ENCODE data around the gene HS3ST3A1.

The HS3ST3A1 gene

DNA sequence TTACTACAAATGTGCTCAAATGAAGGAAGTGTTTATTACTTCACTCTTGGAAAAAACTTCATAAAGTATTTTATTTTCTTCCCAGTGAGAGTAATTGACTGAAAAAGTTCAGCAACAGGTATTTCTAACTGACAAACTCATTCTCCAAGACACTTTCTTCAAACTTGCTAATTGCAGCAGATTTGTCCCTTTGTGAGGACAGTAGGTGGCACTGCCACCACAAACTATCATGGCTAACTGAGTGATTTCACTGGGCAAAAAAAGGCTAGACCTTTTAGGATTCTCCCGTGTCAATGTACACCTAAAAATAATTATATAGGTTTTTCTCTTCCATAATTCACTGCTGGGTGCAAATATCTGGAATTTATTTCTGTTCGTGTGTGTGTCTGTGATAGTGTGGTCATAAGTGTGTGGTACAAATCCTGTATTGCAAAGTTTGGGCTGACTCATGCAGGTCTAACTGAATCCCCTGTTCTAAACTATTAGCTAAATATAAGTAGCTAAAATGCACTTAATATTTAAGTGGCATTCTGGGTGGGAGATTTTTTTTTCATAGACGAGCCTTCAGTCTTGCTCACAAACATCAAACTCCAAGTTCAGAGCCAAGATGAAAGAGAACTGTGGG lies 3.9 kb downstream of the HS3ST3A1 start:
- peak; percentile 30 for DNase-seq

DNA sequence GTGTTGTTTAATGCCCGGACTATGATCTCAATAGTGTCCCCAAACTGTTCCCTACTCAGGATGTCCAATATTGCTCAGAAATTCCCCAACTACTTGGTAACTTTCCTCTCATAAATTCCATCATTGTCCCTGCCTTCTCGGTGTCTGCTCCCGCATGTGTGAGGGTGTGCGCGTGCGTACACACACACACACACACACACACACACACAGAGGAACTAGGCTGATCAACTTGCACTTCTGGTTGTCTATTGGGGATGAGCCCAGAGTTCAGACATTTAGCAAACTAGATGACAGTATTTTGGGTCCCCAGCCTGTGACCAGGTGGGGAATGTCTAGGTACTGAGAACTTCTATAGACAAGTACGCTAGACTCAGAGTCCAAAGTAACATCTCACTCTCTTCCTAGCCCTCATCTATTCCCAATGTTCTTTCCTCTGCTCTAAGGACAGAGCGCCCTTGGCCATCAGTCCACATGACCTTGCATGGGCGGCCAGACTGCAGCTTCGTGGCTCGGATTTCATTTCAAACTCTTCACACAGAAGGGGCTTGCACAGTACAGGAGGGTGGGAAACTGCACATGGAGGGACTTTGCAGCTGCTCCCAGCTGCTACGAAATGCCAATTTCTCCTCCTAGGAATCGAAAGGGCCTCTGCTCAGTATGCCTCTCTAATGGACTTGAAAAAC lies 5.3 kb downstream of the HS3ST3A1 start:
- DNase-seq: no peak

DNA sequence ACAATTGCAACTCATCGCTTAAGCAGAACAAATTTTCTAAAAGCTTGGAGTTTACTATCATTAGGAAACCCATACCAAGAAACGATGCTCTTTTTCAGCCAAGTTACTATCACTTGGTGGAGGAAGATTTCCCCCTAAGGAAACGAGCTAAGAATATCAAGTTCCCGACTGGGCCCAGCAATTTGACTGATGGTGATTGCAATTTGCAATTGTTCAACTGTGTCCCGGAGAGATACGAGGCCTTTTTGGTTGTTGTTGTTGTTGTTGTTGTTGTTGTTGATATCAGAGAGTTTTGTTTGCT lies 6.2 kb downstream of the HS3ST3A1 start:
- DNase-seq: no peak

DNA sequence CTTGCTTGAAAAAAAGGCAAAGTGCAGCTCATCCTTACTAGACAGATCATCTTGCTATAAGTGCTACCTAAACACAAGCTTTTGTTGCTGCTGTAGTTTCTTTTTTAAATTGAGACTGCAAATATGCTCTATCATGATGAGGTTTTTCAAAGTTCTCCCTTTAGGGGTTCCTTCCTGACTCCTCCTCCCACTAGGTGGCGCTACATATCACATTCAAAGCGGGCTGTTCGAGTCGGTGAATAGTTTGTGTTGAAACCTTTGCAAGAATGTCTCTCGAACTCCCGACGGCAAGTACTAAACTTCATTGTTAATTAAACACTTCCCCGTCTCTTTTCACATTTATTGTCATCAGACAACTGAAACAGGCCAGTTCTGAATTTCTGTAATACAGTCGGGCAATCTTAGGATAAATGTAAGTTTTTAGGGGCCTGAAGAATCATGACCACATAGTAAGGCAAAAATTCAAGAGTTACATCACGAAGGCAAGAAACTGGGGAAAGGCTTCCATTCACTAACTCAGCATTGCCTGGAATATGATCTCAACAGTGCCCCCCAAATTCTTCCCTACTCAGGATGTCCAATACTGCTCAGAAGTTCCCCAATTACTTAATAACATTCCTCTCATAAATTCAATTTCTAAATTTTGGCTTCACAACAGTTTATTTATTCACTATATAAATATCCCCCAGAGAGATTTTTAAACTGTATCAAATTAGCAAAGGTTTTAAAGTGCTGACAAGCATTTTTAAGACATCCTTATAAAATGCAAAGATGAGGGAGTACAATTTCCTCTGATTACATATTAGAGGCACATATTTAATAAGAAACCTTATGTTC lies 6.7 kb downstream of the HS3ST3A1 start:
- peak; percentile 63 for DNase-seq

DNA sequence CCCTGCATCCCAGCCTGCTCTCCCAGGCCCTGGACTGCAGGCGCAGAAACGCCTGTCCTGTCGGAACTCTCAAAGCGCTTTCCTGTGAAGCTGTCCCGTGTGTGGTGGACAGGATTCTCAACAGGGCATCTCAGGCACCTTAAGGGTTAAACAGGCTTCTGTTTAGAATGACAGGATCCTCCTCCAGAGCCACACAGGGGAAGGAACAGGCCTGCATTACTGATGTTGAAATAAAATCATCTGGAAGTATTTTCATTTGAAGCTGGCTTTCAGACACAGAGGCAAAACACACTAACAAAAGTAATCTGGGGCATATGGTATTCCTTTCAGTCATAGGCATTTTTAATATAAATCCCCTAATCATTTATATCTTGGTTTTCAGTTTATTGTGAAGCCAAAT lies 7.4 kb downstream of the HS3ST3A1 start:
- DNase-seq: no peak

DNA sequence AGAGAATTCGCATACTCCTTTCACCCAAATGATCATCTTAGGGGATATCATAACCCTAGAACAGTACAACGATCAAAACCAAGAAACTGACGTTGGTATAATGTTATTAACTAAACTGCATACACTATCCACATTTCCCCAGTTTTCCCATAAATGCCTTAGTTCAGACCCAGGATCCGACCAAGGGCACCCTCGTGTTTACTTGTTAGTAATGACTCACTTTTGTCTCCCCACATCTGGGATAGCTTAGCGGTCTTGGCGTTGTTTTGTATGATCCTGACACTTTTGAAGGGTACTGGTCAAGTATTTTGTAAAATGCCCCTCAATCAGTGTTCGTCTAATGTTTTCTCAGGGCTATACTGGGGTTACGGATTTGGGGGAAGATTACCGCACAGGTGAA lies 8.0 kb downstream of the HS3ST3A1 start:
- no peak for DNase-seq

DNA sequence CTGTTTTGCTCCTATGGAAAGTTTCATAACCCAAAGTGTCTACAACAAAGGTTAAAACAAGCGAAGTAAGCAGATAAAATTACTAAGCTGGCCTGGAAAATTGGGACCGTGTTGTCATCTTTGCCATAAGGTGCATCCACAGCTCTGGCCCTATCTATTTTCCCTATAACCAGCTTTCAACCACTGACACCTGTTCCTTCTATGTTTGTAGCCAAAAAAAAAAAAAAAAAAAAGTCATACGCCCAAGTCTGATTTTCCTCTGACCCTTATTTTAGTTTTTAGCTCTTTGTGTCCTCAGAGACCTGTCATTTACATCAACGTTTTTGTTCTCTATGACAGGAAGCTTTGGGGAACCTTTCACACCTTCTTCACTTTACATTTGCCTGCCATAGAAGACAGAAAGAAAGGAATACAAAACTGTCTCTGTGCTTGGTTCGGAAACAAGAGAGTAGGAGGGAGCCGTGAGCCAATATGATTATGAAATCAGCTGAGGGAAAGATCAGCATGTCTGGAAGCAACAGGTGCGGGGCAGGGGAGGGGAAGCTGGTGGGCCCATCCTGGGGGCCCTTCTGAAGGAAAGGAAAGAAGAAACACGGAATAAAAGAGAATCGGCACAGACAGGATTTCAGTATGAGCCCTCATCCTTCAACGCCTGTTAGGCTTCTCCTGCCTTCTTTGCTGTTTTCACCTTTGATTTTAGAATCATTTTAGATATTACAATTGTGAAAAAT lies 8.5 kb downstream of the HS3ST3A1 start:
- no peak for DNase-seq

DNA sequence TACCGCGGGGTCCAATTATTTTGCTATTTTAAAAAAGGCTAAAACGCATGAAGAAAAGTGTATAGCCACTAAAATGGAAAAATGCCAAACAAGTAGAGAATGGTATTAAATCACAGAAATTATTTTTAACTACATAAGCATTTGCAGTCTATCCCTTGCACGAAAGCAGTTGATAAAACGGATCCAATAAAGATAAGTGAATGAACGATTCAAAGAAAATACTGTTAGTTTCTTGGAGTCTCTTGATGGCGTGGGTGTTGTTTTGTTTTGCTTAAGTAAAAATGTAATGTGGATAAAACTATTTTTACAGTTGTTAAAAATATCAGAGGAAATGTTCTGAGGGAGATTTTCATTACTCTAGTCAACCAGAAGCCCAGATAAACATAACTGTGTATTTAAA lies 9.3 kb downstream of the HS3ST3A1 start:
- DNase-seq: no peak

DNA sequence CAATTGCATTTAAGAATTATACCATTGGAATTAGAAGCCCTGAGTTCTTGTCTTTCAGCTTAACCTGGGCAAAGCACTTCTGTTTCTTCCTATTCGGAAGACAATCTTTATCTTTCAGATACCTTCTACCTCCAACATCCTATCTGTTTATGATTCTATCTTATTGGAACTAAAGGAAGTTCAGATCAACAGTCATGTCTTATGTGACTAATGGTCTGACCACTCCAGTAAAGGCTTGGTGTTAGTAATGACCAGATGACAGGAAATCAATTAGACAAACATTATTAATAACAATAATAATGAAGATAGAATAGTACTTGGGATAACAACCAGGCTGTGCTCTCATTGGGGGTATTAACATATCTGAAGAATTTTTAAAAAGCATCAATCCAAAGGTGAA lies 11.3 kb downstream of the HS3ST3A1 start:
- DNase-seq: no peak

DNA sequence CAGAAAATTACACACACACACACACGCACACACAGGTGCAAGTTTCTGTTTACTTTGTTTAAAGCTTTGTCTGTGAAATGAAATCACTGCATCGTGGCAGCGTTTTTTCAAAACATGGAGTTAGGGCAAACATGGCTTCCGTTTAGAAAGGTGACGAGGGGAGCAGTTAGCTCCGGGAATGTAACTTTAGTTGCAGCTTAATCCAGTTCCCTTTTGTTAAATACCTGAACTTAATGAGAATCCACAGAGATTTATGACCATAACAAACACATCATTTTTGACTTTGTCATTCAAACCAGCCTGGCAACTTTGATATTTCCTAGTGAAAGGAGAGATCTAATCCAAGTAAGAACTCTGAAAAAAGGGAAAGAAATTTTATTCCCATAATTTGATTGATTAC lies 12.1 kb downstream of the HS3ST3A1 start:
- DNase-seq: no peak

DNA sequence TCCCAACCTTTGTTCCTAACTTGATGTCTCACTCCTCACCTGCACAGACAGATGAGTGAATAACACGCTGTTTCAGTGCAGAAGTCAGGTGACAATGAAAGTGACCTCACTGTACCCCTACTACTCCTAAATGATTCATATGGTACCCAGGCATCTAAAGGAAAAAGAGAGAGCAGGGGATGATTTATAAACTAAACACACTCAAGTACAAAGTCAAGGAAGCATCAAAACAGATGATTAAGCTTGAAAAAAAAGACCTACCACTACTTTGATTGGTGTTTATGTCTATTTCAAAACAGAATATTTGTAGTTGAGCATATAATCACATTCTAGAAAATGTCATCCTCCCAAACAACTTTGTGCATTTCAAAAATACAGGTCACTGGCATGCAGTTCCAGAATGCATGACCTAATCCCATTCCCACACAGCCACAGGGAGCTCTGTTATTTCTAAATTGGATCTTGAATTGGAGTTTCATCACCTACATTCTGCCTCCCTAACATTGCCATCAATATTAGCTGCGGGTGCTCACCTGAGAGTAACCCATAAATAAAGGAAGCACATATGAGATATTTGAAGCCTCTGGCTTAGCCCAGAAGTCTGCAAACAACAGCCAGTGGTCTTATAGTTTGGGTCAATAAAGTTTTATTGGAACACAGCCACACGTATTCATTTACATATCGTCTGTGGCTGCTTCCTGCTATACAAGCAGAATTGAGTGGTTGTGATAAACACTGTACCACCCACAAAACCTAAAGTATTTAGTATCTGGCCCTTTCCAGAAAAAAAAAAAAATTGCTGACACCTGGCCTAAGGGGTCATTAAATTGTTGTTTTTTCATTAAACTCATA lies 14.0 kb downstream of the HS3ST3A1 start:
- no peak for DNase-seq

DNA sequence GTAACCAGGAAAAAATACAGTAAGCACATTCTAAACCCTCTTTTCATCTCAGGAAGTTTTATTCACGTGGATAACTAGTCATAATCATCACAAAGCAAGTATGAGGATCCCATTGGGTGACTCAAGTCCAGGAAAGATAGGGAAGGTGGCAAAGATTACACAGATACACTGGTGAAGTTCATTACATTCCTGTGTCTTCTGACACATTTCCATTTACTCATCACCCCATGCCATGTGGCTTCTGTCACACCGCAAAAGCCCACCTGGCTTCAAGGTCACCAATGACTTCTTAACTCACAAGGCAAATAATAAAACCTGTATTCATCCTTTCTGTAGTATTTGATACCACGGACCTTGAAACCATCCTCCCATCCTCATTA lies 17.0 kb downstream of the HS3ST3A1 start:
- no peak for DNase-seq

DNA sequence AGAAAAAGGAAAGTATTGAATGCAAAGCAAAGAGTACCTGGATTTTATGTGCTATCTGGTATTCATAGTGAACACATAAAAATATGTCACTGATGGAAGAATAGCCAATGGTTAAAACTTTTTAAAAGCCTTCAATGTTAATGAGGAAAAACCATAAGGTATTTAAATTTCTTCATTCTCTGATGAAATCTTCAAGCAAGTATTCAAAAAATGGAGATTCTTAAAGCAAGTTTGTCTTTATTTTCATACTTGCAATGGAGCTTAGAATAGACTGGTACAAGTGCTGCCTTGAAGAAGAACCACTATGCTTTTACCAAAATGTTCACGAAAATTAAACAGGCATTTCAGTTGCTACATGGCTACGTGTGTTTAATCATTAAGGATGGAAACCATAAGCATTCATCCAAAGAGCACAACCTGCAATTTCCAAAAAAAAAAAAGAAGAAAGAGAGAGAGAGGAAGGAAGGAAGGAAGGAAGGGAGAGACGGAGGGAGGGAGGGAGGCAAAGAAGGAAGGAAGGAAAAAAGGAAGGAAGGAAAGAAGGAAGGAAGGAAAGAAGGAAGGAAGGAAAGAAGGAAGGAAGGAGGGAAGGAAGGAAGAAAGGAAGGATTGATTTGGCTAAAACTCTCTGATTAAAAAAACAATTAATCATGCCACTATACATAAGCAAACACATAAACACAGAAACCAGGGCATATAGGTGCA lies 17.6 kb downstream of the HS3ST3A1 start:
- no peak for DNase-seq

DNA sequence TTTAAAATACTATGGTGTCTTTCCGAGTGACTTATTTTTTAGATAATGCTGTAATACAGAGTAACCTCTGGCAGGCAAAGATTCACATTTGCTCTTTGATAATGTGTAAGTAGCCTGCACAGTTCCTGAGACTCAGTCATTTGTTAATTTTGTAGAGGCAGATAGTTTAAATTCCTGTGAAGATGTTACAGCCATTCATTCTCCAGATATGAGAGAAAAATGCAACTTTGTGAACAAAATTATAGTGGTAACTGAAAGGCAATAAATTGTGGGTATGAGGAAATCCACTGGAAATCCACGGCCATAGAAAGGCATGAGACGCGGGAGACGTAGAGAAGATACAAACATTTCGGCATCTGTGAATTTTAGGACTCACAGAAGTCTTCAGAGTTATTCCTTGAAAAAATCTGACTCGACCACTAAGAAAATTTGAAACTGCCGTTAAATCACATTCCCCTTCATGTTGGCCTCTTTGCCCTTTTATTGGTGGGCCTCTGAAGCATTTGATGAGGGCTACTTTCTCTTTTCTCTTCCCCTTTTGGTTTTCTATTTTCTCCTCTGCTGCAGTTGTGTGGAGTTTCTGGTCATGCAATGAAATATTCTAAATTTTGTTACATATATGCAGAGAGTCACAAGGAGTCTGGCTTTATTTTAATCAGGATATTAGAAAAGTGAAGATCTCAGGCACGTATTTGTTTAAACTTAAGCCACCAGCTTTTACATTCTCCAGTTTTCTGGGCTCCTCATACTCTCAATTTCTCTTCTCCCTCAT lies 18.8 kb downstream of the HS3ST3A1 start:
- DNase-seq: no peak

DNA sequence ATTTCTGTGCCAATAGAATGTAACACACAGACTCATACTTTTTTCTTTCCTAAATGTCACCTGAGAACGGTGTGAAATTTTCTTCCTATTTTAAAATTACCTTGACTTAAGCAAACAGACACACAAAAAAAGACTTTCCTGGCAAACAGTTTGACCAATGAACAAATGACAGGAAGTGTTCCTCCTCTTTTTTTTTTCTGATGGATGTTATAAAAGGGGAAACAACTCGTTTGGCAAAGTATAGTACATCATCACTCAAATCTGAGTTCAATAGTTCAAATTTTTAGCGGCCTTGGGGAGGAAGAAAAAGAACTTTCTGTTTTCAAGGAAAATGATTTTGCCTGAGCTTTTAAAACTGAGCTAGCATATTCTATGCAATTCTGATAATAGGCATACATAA lies 19.8 kb downstream of the HS3ST3A1 start:
- no peak for DNase-seq

DNA sequence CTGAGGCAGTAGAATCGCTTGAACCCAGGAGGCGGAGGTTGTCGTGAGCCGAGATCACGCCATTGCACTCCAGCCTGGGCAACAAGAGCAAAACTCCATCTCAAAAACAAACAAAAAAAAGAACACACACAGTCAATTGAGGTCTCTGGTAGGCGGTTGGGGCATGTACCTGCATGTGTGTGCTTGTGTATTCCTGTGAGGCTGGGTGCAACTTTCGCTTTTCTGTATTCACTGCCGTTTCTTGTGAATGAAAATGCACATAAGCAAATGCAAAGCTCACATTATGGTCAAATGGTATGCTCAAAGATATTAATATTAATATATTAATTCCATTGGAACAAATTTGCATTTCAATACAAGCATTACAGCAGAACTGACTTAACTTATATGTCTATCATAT lies 20.9 kb downstream of the HS3ST3A1 start:
- DNase-seq: no peak

DNA sequence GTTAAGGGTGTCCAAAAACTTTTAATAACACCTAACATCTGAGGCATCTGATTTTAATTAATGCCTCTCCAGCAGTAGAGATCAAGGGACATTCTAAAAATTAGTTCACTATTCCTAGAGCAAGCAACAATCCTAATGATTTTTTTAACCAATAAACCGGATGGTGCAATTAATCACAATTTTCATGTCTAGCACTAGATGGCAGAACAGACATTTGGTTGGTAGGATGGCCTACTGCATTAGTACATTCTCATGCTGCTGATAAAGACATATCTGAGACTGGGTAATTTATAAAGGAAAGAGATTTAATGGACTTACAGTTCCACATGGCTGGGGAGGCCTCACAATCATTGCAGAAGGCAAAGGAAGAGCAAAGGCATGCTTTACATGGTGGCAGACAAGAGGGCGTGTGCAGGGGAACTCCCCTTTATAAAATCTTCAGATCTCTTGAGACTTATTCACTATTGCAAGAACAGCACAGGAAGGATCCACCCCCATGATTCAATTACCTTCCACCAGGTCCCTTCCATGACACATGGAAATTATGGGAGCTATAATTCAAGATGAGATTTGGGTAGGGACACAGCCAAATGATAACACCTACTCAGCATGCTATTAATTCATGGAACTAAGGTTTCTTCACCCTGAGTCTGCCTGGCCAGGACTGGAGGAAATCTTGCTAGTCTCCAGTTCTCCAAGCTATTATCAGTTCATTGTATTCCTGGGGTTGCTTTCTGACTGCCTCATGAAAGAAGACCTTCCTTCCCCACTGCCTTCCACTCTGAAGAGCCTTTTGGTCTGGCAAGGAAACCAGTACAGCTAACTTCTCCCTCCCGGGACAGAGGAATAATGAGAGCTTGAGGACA lies 24.8 kb downstream of the HS3ST3A1 start:
- no peak for DNase-seq

DNA sequence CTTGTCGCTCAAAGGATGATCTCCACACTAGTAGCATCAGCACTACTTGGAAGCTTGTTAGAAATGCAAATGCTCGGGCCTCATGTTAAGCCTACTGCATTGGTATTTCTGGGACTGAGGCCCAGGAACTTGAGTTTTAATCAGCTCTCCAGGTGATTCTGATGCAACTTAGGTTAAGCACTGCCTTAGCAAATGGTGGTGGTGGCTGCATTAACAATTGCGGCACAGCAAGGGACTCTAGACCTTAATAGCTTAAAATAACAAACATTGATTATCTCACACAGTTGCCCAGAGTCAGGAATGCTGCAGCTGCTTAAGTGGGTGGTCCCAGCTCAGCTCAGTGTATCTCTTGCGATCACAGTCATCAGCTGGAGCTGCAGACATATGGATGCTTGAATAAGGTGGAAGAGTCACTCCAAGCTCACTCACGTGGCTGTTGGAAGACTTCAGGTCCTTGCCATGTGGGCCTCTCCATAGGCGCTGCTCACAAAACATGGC lies 25.8 kb downstream of the HS3ST3A1 start:
- DNase-seq: no peak

DNA sequence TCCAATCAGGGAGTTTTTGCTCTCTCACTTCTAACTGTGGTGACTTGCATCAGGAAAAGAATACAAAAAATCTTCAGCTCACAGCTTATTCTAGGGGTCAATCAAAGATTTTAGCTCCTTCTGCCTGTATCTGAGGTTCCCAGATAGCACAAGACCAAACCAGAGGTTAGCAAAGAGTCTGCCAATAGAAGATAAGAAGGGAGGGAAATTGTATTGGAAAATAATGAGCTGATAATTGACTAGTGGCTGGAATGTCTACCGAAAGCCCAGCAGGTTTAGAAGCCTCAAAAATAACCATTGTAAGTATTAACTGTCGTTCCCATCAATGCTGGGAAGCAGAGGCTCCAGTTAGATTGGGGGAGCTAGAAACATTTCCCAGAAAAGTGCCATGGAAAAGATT lies 26.3 kb downstream of the HS3ST3A1 start:
- DNase-seq: no peak

DNA sequence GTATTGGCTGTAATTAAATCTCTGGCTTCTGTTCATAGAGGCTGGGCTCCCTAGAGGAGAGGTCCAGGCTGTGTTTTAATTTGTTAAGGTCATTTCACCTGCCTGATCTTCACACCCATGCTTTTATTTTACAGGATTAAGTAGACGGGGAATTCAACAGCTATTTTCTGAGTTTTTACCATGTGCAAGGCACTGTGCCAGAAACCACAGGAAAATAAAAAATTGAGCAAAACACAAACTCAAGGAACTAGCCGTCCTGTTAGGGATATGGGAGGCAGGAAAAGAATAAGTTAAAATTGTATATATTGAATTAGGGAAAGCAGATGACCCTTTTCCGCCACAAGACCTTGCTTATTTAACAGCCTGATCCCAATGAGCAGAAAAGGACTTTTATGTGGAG lies 29.1 kb downstream of the HS3ST3A1 start:
- no peak for DNase-seq

Measured in CD4-positive, alpha-beta T cell treated with Interleukin-15 for 1 hour (primary cell).